OCI-LY3 (cell line): ENCODE results near the gene EIF4E3.

ENCODE experiments used
- EZH2phosphoT487 ChIP-seq: fragments of 200-600 bp; shearing (Covaris generic); IDR thresholded peaks from 2 replicates; pipeline ENCODE4 v1.6.1; 2018; ENCODE audit warnings: antibody characterized with exemption, mixed run types, low read depth
- TF ChIP-seq, protein P1 (sequence below): fragments of 200-600, 300-600 bp; sonication (generic); IDR thresholded peaks from 2 replicates; pipeline ENCODE4 v1.5.1; 2014; ENCODE audit warnings: antibody characterized with exemption, low read length, low read depth

DNA sequence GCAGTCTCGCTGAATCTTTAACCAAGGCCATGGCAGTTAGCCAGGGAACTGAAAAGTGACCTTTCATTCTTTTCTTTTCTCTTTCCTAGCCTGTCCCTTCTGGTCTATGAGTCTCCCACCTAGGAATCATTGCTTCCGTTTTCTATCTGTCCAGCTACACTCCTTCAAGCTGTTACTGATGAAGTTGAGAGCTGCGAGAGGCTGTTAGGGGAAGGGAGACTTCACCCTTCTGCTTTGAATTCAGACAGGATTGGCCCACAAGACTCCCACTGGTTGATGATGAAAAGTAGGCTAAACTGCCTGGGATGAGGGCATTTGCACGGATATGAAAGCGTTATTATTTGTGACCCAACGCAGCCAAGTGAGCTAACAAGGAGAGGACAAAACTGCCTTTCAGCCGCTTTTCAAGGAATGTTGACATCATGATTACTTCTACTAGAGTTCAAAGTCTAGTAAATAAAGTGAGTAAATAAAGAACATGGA, 30.2 kb downstream of the EIF4E3 start:
- TF ChIP-seq EZH2phosphoT487 = no peak
- TF ChIP-seq, protein P1, sequence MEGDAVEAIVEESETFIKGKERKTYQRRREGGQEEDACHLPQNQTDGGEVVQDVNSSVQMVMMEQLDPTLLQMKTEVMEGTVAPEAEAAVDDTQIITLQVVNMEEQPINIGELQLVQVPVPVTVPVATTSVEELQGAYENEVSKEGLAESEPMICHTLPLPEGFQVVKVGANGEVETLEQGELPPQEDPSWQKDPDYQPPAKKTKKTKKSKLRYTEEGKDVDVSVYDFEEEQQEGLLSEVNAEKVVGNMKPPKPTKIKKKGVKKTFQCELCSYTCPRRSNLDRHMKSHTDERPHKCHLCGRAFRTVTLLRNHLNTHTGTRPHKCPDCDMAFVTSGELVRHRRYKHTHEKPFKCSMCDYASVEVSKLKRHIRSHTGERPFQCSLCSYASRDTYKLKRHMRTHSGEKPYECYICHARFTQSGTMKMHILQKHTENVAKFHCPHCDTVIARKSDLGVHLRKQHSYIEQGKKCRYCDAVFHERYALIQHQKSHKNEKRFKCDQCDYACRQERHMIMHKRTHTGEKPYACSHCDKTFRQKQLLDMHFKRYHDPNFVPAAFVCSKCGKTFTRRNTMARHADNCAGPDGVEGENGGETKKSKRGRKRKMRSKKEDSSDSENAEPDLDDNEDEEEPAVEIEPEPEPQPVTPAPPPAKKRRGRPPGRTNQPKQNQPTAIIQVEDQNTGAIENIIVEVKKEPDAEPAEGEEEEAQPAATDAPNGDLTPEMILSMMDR = no peak
